Neural crest cell (in vitro differentiated cells): Measurements from ENCODE around the gene MEP1B. TPM values are rescaled to one million over a fixed set of nuclear protein-coding genes. Genes with fewer than 3 reads are reported as not detected.
"Not testable (repeated sequence)": the region's sequence is repeated elsewhere in the genome, so short reads cannot be mapped to it uniquely, and the experiment has no call there.

ENCODE experiments used
- DNase-seq: peaks from one replicate; pipeline ENCODE4 v3.0.0; 2021; ENCODE audit warnings: low read depth, mixed read lengths, low spot score
- H3K27ac Mint-ChIP-seq: one replicate; pipeline ENCODE4 v1.8.0; 2021; ENCODE audit warnings: mild to moderate bottlenecking, mixed read lengths; ENCODE audit not compliant: unreplicated experiment
- H3K27me3 Mint-ChIP-seq: 2 replicates; pipeline ENCODE4 v1.8.0; 2021; ENCODE audit warnings: low read depth, mild to moderate bottlenecking, mixed read lengths
- H3K36me3 Mint-ChIP-seq: 2 replicates; pipeline ENCODE4 v1.8.0; 2021; ENCODE audit warnings: low read depth, mild to moderate bottlenecking, mixed read lengths
- H3K4me1 Mint-ChIP-seq: 2 replicates; pipeline ENCODE4 v1.8.0; 2021; ENCODE audit warnings: mixed read lengths
- H3K4me3 Mint-ChIP-seq: one replicate; pipeline ENCODE4 v1.8.0; 2021; ENCODE audit warnings: mild to moderate bottlenecking, mixed read lengths
- H3K9me3 Mint-ChIP-seq: 2 replicates; pipeline ENCODE4 v1.8.0; 2021; ENCODE audit warnings: mixed read lengths
- CTCF ChIP-seq: fragments of 200-600 bp; sonication (generic); conservative IDR thresholded peaks from 2 replicates; pipeline ENCODE4 v1.5.0; 2021; ENCODE audit warnings: antibody characterized with exemption, mild to moderate bottlenecking
- total RNA-seq: library from RNA; stranded (reverse); gene quantifications from 2 replicates; pipeline ENCODE4 v1.2.1, GENCODE V29; 2021

The MEP1B gene
- total RNA-seq, 1 donor from 2014 or later, result not detected

- TF ChIP-seq CTCF, result peak; percentile 91
- peak; percentile 69 for DNase-seq
- Mint-ChIP-seq H3K36me3 (no peaks in the 10 kb centered on the region), H3K27me3 (no peaks in the 10 kb centered on the region), H3K27ac (no peak overlapping the region), H3K4me1 (peaks cover 6% of the 10 kb centered on the region), H3K4me3 (peak overlapping the region; percentile 35), H3K9me3 (no peaks in the 10 kb centered on the region)
Observed at GRCh38 chr18:32158108-32158624, 31.7 kb upstream of the MEP1B start.

GRCh38 chr18:32158631-32159030 lies 31.2 kb upstream of the MEP1B start:
- not testable (repeated sequence) for H3K4me3 Mint-ChIP-seq, H3K27ac Mint-ChIP-seq, H3K4me1 Mint-ChIP-seq

GRCh38 chr18:32160547-32160946 lies 29.3 kb upstream of the MEP1B start:
- TF ChIP-seq CTCF, result no peak
- Mint-ChIP-seq H3K4me1 (peaks cover 6% of the 10 kb centered on the region), H3K9me3 (no peaks in the 10 kb centered on the region), H3K27ac (no peak overlapping the region), H3K36me3 (no peaks in the 10 kb centered on the region), H3K27me3 (no peaks in the 10 kb centered on the region), H3K4me3 (no peak overlapping the region)
- DNase-seq, result no peak

More at GRCh38 chr18:32158631-32159030, 31.2 kb upstream of the MEP1B start:
- H3K9me3 Mint-ChIP-seq, H3K36me3 Mint-ChIP-seq, DNase-seq, H3K27me3 Mint-ChIP-seq: not testable (repeated sequence)

- Mint-ChIP-seq H3K9me3 (peaks cover 2% of the 10 kb centered on the region), H3K36me3 (no peaks in the 10 kb centered on the region), H3K4me3 (no peak overlapping the region), H3K4me1 (no peaks in the 10 kb centered on the region), H3K27ac (peak overlapping the region; percentile 2), H3K27me3 (no peaks in the 10 kb centered on the region)
- TF ChIP-seq CTCF, result no peak
- no peak for DNase-seq
Observed at GRCh38 chr18:32167980-32168730, 21.7 kb upstream of the MEP1B start.

- TF ChIP-seq CTCF, result no peak
- Mint-ChIP-seq H3K36me3 (no peaks in the 10 kb centered on the region), H3K27me3 (no peaks in the 10 kb centered on the region), H3K9me3 (peaks cover 8% of the 10 kb centered on the region), H3K4me3 (no peak overlapping the region), H3K4me1 (no peaks in the 10 kb centered on the region), H3K27ac (no peak overlapping the region)
- DNase-seq, result no peak
Observed at GRCh38 chr18:32173654-32174053, 16.2 kb upstream of the MEP1B start.

GRCh38 chr18:32174719-32175118 lies 15.1 kb upstream of the MEP1B start:
- TF ChIP-seq CTCF, result no peak
- Mint-ChIP-seq H3K36me3 (no peaks in the 10 kb centered on the region), H3K27me3 (no peaks in the 10 kb centered on the region), H3K4me3 (no peak overlapping the region), H3K27ac (no peak overlapping the region), H3K4me1 (no peaks in the 10 kb centered on the region), H3K9me3 (peaks cover 8% of the 10 kb centered on the region)
- DNase-seq, result no peak
